Endothelial cell (in vitro differentiated cells): ENCODE data around the gene DENND6A. TPM values are rescaled to one million over a fixed set of nuclear protein-coding genes. Genes with fewer than 3 reads are reported as not detected.
"Not testable (repeated sequence)": the region's sequence is repeated elsewhere in the genome, so short reads cannot be mapped to it uniquely, and the experiment has no call there.

Experiments
- DNase-seq: peaks from one replicate; pipeline ENCODE4 v3.0.0; 2021; ENCODE audit warnings: low spot score
- H3K27ac Mint-ChIP-seq: one replicate; pipeline ENCODE4 v1.8.0; 2021; ENCODE audit warnings: mixed read lengths, inconsistent platforms; ENCODE audit not compliant: unreplicated experiment
- H3K27me3 Mint-ChIP-seq: one replicate; pipeline ENCODE4 v1.8.0; 2021; ENCODE audit warnings: mild to moderate bottlenecking, moderate library complexity, mixed read lengths, inconsistent platforms; ENCODE audit not compliant: unreplicated experiment
- H3K36me3 Mint-ChIP-seq: one replicate; pipeline ENCODE4 v1.8.0; 2021; ENCODE audit warnings: mild to moderate bottlenecking, low read depth, mixed read lengths, inconsistent platforms; ENCODE audit not compliant: unreplicated experiment
- H3K4me1 Mint-ChIP-seq: one replicate; pipeline ENCODE4 v1.8.0; 2021; ENCODE audit warnings: mild to moderate bottlenecking, mixed read lengths, inconsistent platforms; ENCODE audit not compliant: unreplicated experiment
- H3K4me3 Mint-ChIP-seq: one replicate; pipeline ENCODE4 v1.8.0; 2021; ENCODE audit warnings: mild to moderate bottlenecking, mixed read lengths, inconsistent platforms; ENCODE audit not compliant: unreplicated experiment
- H3K9me3 Mint-ChIP-seq: one replicate; pipeline ENCODE4 v1.8.0; 2021; ENCODE audit warnings: mixed read lengths, inconsistent platforms; ENCODE audit not compliant: unreplicated experiment
- CTCF ChIP-seq: fragments of 200-600 bp; sonication (generic); IDR thresholded peaks from one replicate; pipeline ENCODE4 v1.5.0; 2021; ENCODE audit warnings: antibody characterized with exemption; ENCODE audit not compliant: unreplicated experiment
- total RNA-seq: library from RNA; stranded (reverse); fragmentation: NEBNext Ultra II Directional; extraction: Animal tissue kit (Norgen Biotek cat#: 25700); gene quantifications from one replicate; pipeline ENCODE4 v1.2.1, GENCODE V29; 2021; ENCODE audit not compliant: unreplicated experiment

DENND6A gene
- total RNA-seq, 1 donor from 2014 or later: 25.3 TPM

GRCh38 chr3:57627976-57628375 lies 64.9 kb downstream of the DENND6A start:
- Mint-ChIP-seq H3K27me3 (no peaks in the 10 kb centered on the region), H3K36me3 (peaks cover 24% of the 10 kb centered on the region), H3K9me3 (no peaks in the 10 kb centered on the region), H3K4me1 (no peaks in the 10 kb centered on the region), H3K27ac (no peak overlapping the region), H3K4me3 (no peak overlapping the region)
- no peak for TF ChIP-seq CTCF
- DNase-seq: no peak

- Mint-ChIP-seq H3K27ac (no peak overlapping the region), H3K4me3 (no peak overlapping the region), H3K36me3 (peaks cover 20% of the 10 kb centered on the region), H3K4me1 (no peaks in the 10 kb centered on the region), H3K27me3 (no peaks in the 10 kb centered on the region), H3K9me3 (no peaks in the 10 kb centered on the region)
- TF ChIP-seq CTCF: no peak
- DNase-seq: no peak
Observed at GRCh38 chr3:57624801-57625200, 68.1 kb downstream of the DENND6A start.

- no peak overlapping the region for H3K27ac Mint-ChIP-seq
- H3K36me3 Mint-ChIP-seq: peaks cover 13% of the 10 kb centered on the region
- TF ChIP-seq CTCF: no peak
- H3K4me1 Mint-ChIP-seq: no peaks in the 10 kb centered on the region
- H3K9me3 Mint-ChIP-seq: no peaks in the 10 kb centered on the region
- H3K27me3 Mint-ChIP-seq: no peaks in the 10 kb centered on the region
- no peak overlapping the region for H3K4me3 Mint-ChIP-seq
- DNase-seq: no peak
Observed at GRCh38 chr3:57622362-57622761, 70.5 kb downstream of the DENND6A start.

GRCh38 chr3:57617739-57618138 lies 75.1 kb downstream of the DENND6A start:
- H3K27ac Mint-ChIP-seq: no peak overlapping the region
- no peak for TF ChIP-seq CTCF
- H3K36me3 Mint-ChIP-seq: no peaks in the 10 kb centered on the region
- no peak for DNase-seq
- H3K4me3 Mint-ChIP-seq: no peak overlapping the region
- no peaks in the 10 kb centered on the region for H3K27me3 Mint-ChIP-seq
- H3K9me3 Mint-ChIP-seq: no peaks in the 10 kb centered on the region
- H3K4me1 Mint-ChIP-seq: no peaks in the 10 kb centered on the region

- Mint-ChIP-seq H3K36me3 (peaks cover 5% of the 10 kb centered on the region), H3K4me1 (no peaks in the 10 kb centered on the region), H3K27ac (no peak overlapping the region), H3K4me3 (no peak overlapping the region), H3K9me3 (no peaks in the 10 kb centered on the region), H3K27me3 (no peaks in the 10 kb centered on the region)
- no peak for DNase-seq
- TF ChIP-seq CTCF: no peak
Observed at GRCh38 chr3:57616233-57616632, 76.6 kb downstream of the DENND6A start.

GRCh38 chr3:57611870-57612269 lies 81.0 kb downstream of the DENND6A start:
- H3K27me3 Mint-ChIP-seq, DNase-seq, H3K27ac Mint-ChIP-seq, H3K4me3 Mint-ChIP-seq, H3K4me1 Mint-ChIP-seq, H3K9me3 Mint-ChIP-seq: not testable (repeated sequence)
- peaks cover 28% of the 10 kb centered on the region for H3K36me3 Mint-ChIP-seq
